Choroid plexus epithelial cell (primary cell): Measurements from ENCODE around the gene MCCC2.
"Not testable (repeated sequence)": the region's sequence is repeated elsewhere in the genome, so short reads cannot be mapped to it uniquely, and the experiment has no call there.

Experiments used
- DNase-seq: peaks from one replicate; pipeline ENCODE4 v3.0.0-alpha.2; 2010; ENCODE audit warnings: low read depth
- H3K4me3 ChIP-seq: 2 replicates; pipeline ENCODE4 v1.5.1; 2011; ENCODE audit warnings: low read depth, mild to moderate bottlenecking, control low read depth, low read length, moderate library complexity
- TF ChIP-seq, protein P1 (sequence below): conservative IDR thresholded peaks from 2 replicates; pipeline ENCODE4 v1.5.1; 2011; ENCODE audit warnings: low read depth, mild to moderate bottlenecking, control low read depth, inconsistent platforms, low read length, moderate library complexity

MCCC2 gene

GRCh38 chr5:71586941-71587765, at the start of gene MCCC2:
TSS of gene MCCC2 (plus strand) at chr5:71587340. CDS start at chr5:71587426, 86 bp downstream.
- peak; percentile 97 for DNase-seq
- TF ChIP-seq, protein P1, sequence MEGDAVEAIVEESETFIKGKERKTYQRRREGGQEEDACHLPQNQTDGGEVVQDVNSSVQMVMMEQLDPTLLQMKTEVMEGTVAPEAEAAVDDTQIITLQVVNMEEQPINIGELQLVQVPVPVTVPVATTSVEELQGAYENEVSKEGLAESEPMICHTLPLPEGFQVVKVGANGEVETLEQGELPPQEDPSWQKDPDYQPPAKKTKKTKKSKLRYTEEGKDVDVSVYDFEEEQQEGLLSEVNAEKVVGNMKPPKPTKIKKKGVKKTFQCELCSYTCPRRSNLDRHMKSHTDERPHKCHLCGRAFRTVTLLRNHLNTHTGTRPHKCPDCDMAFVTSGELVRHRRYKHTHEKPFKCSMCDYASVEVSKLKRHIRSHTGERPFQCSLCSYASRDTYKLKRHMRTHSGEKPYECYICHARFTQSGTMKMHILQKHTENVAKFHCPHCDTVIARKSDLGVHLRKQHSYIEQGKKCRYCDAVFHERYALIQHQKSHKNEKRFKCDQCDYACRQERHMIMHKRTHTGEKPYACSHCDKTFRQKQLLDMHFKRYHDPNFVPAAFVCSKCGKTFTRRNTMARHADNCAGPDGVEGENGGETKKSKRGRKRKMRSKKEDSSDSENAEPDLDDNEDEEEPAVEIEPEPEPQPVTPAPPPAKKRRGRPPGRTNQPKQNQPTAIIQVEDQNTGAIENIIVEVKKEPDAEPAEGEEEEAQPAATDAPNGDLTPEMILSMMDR = no peak
- H3K4me3 ChIP-seq = peak within 1 kb of the TSS; percentile 87

DNA sequence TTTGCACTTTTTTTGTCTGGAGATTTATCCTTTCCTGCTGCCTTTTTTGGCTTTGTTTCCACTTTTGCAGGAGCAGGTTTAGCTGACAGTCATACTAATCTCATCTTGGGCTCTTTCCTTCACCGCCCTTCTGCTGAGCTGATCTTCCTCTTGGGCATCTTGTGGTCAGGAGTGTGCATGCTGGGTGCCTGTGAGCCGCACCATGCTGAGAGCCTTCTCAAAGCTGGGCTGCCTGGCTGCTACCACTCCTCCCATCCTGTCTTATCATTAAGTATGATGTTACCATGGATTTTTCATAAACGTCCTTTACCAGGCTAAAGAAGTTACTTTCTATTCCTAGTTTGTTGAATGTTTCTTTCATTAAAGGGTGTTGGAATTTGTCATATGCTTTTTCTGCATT, 49.5 kb upstream of the MCCC2 start:
- TF ChIP-seq, protein P1 = no peak
- DNase-seq = peak; percentile 81
- H3K4me3 ChIP-seq = no peak overlapping the region

DNA sequence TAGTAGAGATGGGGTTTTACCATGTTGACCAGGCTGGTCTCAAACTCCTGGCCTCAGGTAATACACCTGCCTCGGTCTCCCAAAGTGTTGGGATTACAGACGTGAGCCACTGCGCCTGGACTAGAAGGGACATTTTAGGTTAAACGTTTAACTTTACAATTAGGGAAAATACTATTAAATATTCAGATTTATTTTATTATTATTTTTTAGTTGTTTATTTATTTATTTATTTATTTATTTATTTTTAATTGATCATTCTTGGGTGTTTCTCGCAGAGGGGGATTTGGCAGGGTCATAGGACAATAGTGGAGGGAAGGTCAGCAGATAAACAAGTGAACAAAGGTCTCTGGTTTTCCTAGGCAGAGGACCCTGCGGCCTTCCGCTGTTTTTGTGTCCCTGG, 36.3 kb upstream of the MCCC2 start:
- H3K4me3 ChIP-seq, DNase-seq: not testable (repeated sequence)

DNA sequence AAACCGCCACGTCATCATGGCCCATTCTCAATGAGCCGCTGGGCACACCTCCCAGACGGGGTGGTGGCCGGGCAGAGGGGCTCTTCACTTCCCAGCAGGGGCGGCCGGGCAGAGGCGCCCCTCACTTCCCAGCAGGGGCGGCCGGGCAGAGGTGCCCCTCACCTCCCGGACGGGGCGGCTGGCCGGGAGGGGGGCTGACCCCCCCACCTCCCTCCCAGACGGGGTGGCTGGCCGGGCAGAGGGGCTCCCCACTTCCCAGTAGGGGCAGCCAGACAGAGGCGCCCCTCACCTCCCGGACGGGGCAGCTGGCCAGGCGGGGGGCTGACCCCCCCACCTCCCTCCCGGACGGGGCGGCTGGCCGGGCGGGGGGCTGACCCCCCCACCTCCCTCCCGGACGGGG, 35.6 kb upstream of the MCCC2 start:
- DNase-seq, H3K4me3 ChIP-seq: not testable (repeated sequence)

DNA sequence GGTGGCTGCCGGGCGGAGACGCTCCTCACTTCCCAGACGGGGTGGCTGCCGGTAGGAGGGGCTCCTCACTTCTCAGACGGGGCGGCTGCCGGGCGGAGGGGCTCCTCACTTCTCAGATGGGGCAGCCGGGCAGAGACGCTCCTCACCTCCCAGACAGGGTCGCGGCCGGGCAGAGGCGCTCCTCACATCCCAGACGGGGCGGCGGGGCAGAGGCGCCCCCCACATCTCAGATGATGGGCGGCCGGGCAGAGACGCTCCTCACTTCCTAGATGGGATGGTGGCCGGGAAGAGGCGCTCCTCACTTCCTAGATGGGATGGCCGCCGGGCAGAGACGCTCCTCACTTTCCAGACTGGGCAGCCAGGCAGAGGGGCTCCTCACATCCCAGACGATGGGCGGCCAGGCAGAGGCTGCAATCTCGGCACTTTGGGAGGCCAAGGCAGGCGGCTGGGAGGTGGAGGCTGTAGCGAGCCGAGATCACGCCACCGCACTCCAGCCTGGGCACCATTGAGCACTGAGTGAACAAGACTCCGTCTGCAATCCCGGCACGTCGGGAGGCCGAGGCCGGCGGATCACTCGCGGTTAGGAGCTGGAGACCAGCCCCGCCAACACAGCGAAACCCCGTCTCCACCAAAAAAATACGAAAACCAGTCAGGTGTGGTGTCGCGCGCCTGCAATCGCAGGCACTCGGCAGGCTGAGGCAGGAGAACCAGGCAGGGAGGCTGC, 35.0 kb upstream of the MCCC2 start:
- DNase-seq, H3K4me3 ChIP-seq: not testable (repeated sequence)

- H3K4me3 ChIP-seq = no peak overlapping the region
- no peak for DNase-seq
- TF ChIP-seq, protein P1 = no peak
Observed at GRCh38 chr5:71563161-71563560, 24.0 kb upstream of the MCCC2 start.

GRCh38 chr5:71564895-71565294, 22.2 kb upstream of the MCCC2 start:
- TF ChIP-seq, protein P1 = no peak
- no peak for DNase-seq
- H3K4me3 ChIP-seq = no peak overlapping the region

DNA sequence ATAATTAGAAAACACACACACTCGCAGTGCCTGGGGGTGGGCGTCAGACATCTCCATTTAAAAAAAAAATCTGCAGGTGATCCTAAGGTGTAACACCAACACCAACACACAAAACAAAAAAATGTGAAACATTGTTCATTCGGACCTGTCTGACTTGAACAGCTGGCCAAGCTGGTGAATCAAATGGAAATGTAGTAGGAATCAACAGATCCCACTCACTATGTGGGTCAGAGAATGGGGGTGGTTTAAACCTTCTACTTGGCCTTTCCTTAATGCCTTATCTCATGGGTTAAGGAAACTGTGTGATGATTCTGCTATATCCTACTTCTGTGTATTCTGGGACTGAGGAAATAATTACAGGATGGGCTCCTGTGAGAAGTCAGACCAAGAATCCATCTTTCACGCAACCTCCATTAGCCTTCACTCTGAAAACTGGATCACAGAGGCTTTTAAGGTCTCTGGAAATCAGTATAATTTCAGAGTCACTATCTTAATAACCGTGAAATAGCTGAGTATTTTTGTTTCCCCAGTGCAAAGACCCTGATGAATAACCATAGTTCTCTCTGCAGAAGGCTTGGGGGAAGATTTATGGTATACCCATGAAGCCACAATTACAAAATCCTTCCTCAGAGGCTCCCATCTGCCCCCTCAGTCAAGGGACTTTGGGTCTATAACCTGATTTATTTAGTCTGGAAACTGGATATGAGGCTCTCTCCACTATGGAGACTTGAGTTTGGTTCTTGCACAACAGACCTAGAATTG, 17.2 kb upstream of the MCCC2 start:
- H3K4me3 ChIP-seq = no peak overlapping the region
- DNase-seq = no peak
- TF ChIP-seq, protein P1 = no peak

- DNase-seq, H3K4me3 ChIP-seq: not testable (repeated sequence)
Observed at GRCh38 chr5:71571811-71572210, 15.3 kb upstream of the MCCC2 start.
